Brain microvascular endothelial cell (primary cell): Measurements from ENCODE around the gene KCNQ1OT1.

Experiments
- DNase-seq: peaks from one replicate; pipeline ENCODE4 v3.0.0-alpha.2; 2020
- H3K27ac ChIP-seq: fragments of 250-450 bp; sonication (Bioruptor Pico); 2 replicates; pipeline ENCODE4 v1.5.1; 2020; ENCODE audit warnings: mild to moderate bottlenecking, moderate library complexity
- H3K27me3 ChIP-seq: fragments of 250-450 bp; sonication (Bioruptor Pico); replicated peaks from 2 replicates; pipeline ENCODE4 v1.5.1; 2020; ENCODE audit warnings: mild to moderate bottlenecking
- H3K36me3 ChIP-seq: fragments of 250-450 bp; sonication (Bioruptor Pico); replicated peaks from 2 replicates; pipeline ENCODE4 v1.5.1; 2020; ENCODE audit warnings: mild to moderate bottlenecking
- H3K4me3 ChIP-seq: 2 replicates; pipeline ENCODE4 v1.5.1; 2011; ENCODE audit warnings: low read depth, mild to moderate bottlenecking, control low read depth, low read length, moderate library complexity
- CTCF ChIP-seq: IDR thresholded peaks from 2 replicates; pipeline ENCODE4 v1.5.1; 2011; ENCODE audit warnings: low read depth, mild to moderate bottlenecking, moderate library complexity, low read length, control low read depth, inconsistent platforms; ENCODE audit errors: missing control alignments
- in situ Hi-C: cut with HindIII; loops from 2 replicates; pipeline ENCODE4 v1.10.0; 2017; ENCODE audit warnings: low sequenced_read_pairs, low pct_ligation_motif_present

The KCNQ1OT1 gene

DNA sequence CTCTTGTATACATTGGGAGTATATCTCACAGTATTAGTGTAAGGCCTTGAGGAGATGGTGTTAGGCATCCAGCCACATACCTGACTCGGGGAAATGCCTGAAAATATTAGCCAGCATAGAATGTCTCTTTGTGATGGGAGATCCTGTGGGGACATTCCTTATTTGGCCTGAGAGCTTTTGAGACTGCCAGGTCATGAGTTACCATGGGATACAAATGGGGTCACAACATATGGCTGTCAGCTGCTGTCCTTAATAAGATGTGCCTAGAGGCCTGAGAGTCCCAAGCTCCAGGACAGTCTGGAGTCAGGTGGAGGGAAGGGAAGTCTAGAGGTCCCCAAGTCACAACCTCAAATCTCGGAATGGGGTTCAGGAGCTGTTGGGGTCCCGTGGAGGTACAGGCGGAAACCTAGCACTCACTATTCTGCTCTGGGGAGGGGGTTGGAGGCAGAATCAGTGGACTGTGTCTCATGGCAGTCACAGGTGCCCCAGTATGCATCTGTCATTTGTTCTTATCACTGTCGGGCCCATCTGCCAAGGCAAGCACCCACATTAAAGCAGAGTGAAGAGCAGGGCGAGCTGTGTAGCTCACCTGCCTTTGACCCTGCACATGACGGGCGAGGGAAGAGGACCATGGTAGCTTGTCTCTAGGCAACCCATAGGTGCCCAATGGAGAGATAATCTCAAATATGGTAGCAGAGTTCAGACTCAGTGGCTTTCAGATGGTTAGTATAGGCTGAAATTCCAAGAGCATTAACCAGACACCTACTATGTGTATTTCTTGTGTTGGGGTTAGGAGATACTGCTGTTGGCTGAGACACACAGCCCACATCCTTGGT is 29.9 kb downstream of the KCNQ1OT1 start:
- no peak for DNase-seq
- H3K4me3 ChIP-seq, result no peak overlapping the region
- no peak for TF ChIP-seq CTCF
- no peaks in the 10 kb centered on the region for H3K27me3 ChIP-seq
- no peak overlapping the region for H3K27ac ChIP-seq
- no peaks in the 10 kb centered on the region for H3K36me3 ChIP-seq
- in situ Hi-C loops, result no loop called here

DNA sequence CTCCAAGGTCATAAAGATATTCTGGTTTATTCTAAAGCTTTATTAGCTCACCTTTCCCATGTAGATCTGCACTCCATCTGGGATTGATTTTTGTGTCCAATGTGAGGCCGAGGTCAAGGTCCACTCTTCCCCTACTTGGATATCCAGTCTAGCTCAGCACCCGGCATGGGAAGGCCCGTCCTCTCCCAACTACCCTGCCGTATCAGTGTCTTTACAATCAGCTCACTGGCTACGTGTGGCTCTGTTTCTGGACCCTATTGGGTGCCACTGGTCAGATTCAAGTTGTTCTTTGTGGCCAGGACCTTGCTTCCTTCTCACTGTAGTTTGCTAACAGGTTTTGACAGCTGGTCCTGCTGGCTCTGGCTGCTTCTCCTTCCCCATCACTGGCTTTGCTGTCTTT is 30.9 kb downstream of the KCNQ1OT1 start:
- in situ Hi-C loops, result no loop called here
- TF ChIP-seq CTCF, result no peak

GRCh38 chr11:2667940-2668339 is 31.9 kb downstream of the KCNQ1OT1 start:
- H3K36me3 ChIP-seq, result no peaks in the 10 kb centered on the region
- no peak overlapping the region for H3K4me3 ChIP-seq
- no peak overlapping the region for H3K27ac ChIP-seq
- TF ChIP-seq CTCF, result no peak
- DNase-seq, result no peak
- no peaks in the 10 kb centered on the region for H3K27me3 ChIP-seq
- in situ Hi-C loops, result no loop called here

More for the DNA sequence above, 30.9 kb downstream of the KCNQ1OT1 start:
- no peak for DNase-seq
- no peaks in the 10 kb centered on the region for H3K27me3 ChIP-seq
- no peak overlapping the region for H3K27ac ChIP-seq
- no peak overlapping the region for H3K4me3 ChIP-seq
- H3K36me3 ChIP-seq, result no peaks in the 10 kb centered on the region

DNA sequence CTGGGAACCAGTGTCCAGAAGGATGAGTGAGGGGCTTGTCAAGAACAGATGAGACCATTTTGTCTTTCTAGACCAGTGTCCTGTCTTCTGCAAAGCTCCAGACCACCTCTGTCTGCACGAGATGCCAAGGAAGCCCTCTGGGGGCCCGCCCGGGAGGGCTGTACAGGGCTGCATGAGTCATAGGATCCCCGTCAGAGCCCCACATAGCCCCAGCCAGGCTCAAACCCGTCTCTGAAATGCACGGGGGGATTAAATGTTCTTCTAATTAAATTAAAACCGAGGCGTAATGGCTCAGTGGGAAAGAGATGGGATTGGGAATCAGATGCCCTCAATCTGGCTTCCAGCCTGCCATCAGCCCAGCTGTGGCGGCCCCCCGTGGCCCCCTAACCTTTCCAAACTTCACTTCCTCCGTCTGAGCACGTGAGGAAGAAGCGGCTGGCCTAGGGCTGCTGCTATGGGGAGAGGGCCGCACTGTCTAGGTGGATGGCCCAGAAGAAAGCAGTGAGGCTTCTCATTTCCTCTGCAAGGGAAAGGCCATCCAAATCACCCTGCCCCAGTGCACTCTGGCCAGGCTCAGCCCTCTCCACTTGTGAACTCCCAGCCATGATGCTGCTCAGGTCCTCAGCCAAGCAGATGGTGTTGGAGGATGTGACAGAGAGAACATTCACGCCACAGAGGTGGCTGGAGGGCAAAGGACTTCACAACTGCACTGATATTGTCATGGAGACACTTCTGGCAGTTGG is 32.8 kb downstream of the KCNQ1OT1 start:
- no peaks in the 10 kb centered on the region for H3K36me3 ChIP-seq
- no peak for TF ChIP-seq CTCF
- in situ Hi-C loops, result no loop called here
- no peak overlapping the region for H3K4me3 ChIP-seq
- H3K27me3 ChIP-seq, result no peaks in the 10 kb centered on the region
- no peak overlapping the region for H3K27ac ChIP-seq
- DNase-seq, result no peak

DNA sequence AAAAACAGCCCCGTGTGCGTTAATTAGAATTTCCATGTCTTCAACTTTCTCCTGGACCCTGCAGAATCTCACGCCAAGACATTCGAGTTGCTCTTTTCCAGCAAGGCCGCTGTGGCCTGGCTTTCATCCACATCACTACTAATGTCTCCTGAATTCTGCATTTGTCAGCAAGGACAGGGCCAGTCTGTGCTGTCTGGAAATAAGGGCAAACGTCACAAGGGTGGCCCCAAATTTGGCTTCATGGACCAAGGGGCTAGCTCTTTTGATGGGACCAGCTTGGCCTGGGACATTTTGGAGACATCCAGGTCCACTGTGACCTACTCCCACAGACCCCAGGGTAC is 33.4 kb downstream of the KCNQ1OT1 start:
- Histone ChIP-seq H3K4me3 (no peak overlapping the region), H3K27ac (no peak overlapping the region), H3K27me3 (no peaks in the 10 kb centered on the region), H3K36me3 (no peaks in the 10 kb centered on the region)
- no peak for TF ChIP-seq CTCF
- in situ Hi-C loops, result no loop called here
- no peak for DNase-seq
